GOT3 (cell line): ENCODE results near the gene ACAN.

ENCODE experiments used
- DNase-seq: peaks from one replicate; lab custom pipeline; 2025; ENCODE audit warnings: mixed read lengths; lab: John Stamatoyannopoulos, UW

ACAN gene

DNA sequence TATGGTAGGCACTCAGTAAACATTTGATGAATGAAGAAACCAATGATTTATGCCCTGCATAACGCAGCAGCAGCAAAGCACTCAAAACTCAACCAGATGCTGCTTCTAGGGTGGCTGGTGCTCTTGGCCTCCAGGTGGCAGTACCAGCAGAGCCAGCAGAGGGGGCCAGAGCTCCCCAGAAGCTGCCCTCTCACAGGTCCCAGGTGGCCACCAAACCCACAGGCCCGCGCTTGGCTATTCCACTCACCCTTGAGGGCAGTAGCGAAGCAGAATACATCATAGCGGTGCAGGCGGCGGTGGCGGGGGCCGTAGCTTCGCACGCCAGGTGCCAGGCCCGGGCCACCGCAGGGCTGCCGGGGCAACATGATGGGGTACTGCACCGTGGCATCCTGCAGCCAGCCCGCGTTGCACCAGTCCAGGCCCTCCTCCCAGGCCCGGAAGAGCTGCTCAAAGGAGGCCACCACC lies 75.5 kb downstream of the ACAN start:
- no peak for DNase-seq

DNA sequence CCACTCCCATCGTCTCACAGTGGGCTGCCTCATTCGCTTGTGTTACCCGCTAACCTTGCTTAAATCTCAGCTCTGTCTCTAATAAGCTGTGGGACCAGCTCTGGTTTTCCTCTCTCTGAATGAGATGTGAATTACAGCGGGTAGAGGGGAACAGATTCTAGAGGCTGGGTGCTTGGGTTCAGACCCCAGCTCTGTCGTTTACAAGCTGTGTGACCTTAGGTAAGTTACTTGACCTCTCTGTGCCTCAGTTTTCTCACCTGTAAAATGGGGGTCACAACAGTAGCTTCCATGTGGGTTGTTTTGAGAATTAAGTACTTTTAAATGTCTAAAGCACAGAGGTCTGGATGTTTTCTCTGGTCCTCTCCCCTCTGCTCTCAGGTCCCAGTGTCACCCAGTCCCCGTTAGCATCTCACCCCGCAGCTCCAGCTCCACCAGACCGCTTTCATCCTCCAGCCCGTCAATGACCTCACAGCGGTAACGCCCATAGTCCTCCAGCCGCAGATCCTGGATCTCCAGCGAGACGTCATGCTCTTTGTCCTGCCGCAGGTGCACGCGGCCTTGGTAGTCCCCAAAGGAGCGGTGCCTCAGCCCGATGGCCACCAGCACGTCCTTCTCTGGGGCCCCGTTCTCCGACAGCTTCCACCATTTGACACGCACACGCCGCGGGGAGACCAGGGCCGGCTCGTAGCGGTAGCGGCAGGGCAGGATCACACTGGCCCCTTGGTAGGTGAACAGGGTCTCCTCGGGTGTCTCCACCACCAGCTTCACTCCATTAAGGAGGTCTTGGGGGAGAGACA lies 77.9 kb downstream of the ACAN start:
- no peak for DNase-seq

DNA sequence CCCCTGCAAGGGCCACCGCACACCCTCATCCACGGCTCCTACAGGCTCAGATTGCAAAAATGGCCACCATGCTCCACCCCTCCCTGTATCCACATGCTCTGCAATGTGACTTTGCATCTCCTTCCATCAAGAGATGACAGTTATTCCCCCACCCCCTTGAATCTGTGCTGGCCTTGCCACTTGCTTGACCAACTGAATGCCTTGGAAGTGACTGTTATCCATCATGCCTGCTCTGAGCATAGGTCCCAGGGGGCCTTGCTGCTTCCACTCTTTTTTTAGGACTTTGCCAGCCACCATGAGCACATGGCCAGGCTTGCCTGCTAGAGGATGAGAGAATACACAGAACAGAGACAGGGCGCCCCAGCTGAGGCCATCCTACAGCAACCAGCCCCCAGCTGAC lies 78.5 kb downstream of the ACAN start:
- DNase-seq, result no peak

DNA sequence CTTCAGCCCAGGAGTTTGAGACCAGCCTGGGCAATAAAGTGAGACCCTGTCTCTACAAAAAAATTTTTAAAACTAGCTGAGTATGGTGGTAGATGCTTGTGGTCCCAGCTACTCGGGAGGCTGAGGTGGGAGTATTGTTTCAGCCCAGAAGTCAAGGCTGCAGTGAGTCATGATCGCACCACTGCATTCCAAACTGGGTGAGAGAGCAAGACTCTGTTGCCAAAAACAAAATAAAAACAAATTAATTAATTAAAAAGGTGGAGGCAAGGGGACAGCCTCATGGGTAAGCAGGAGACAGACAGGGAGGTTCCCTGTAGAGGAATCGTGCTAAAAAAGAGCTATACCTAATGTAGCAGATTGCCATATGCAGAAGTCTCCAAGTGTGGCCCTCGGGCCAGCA lies 79.5 kb downstream of the ACAN start:
- no peak for DNase-seq

DNA sequence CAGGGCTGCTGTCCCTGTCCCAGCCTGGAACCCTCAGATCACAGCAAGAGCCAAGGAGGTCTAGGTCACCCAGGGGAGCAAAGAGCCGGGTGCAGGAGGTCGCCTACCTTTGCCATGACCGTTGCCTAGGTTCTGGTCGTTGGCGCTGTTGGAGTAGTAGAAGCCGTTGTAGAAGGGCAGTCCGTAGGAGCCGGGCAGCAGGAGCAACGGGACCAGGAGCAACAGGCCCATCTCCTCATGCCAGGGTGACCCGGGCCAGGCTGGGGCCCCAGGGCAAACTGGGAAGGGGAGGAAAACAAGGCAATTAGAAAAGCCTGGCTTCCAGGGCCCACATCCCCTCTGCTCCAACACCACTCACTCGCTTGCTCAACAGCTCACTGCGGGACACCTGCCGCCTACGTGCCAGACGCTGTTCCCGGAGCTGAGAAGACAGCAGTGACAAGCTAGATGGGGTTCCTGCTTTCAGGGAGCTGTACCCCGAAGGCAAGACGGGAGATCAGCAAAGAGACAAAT lies 83.9 kb downstream of the ACAN start:
- no peak for DNase-seq

DNA sequence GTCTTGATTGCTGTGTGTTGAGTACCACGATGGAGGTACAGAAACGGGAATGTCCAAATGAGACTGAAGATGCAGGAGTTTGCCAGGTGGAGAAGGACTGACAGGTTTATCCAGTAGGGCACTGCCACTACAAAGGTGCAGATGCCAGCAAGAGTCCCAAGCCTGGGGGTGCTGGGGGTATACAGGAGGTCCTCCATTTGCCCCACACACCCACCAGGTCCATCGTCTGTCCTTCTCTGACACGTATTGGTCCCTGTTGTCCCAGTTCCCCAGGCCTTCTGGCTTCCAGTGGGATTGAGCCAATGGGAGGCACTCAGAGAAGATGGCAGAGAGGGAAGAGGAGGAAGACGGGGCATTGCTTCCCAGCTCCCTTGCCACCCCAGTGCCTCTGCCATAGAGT lies 85.5 kb downstream of the ACAN start:
- DNase-seq, result no peak

DNA sequence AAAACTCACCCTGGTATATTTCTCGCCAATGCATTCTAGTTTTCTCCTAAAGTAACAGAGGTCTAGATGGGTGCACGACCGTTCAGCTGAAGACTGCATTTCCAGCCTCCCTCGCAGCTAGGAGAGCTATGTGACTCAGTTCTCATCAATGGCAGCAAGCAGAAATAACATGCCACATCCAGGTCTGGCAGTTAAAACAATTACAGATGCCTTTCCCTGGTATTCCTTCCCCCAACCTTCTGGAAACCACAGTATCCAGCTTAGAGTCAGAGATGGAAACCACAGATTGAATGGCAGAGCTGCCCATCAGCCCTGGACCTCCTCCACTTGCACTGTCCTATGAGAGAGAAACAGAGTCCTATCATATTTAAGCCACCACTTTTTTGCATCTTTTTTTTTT lies 87.3 kb downstream of the ACAN start:
- DNase-seq, result no peak

DNA sequence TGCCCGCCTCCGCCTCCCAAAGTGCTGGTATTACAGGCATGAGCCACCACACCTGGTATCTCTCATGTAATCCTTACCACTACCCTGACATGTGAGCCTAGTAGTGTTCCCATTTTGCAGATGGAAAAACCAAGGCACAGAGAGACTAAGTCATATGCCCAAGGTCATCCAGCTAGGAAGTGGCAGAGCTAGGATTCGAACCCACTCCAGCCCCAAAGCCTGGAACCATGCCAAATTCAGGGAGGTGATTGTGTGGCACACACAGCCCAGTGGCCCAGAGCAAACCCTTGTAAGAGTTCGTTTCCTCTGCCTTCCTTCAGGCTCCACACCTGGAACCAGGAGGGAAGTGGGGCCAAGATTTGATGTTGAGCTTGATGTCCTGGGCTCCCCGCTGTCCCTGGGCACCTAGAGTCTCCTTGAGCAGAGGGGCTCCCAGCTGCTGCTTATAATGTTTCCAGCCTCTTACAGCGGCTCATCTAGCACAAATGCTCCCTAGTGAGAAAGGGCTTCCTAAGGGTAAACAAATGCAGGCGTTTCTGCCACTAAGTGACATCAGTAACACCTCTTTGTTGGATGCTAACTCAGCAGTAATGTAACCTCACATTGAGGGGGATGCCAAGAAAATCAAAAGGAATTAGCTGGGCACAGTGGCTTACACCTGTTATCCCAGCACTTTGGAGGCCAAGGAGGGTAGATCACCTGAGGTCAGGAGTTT lies 88.5 kb downstream of the ACAN start:
- no peak for DNase-seq

DNA sequence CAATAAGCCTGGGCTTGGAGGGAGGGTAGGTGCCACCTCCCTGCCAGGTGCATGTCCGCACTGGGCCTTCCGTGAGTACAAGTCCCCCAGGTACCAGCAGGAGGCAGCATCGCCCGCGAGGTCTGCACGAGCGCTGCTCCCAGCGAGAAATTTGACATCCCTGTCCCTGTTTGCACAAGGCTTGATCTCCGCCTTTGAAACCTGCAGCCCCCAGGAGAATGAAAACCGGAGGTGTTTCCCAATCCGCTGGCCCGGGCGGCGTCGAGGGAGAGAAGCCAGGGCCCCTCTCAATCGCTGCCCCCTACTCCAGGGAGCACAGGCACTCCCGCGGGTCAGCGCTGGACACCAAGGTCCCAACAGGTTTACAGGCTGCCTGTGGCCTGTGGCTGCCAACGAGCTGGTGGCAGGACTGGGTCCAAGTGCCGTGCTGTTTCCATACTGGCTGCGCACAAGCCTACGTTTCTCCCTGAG lies 91.1 kb downstream of the ACAN start:
- no peak for DNase-seq

DNA sequence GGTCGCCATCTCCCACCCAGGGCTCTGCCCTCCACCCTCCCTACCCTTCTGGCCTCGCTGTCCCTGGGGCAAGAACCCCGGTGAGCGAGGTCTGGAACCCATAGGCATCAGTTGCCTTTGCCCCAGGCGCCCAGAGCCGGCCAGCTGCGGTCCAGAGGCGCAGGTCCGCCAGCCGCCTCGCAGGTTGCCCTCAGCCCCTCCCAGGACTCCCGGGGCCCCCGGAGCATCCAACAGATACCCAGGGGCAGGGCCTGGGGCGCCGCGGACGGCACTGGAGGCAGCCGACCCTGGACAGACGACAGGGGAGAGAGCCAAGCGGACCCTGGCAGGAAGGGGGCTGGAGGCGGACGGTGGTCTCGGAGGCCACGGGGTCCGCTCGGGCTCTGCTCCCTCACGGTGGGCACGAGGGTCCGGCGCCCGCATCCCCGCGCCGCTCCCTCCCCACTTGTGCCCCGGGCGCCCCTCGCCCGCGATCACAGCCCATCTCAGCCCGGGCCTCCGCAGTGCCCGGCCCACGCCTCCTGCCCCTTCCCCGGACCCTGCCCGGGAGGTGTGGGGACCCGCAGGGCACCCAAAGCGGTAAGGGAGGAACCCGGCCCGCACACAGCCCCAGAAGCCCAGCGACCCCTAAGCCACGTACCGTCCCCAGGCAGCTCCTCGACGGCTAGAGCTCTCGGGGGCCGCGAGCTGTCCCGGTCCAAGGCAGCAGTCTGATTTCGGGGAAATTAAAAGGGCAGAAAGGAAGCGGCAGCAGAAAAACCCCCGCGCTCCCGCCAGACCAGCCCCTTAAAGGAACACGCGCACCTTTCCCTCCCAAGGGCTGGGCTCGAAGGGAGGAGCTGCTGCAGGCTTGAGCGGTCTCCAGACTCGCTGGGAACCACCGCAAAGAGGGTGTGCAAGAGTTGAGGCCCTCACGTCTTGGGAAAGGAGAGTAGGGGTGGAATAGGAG lies 91.9 kb downstream of the ACAN start, which contains the start of gene HAPLN3:
TSS of gene HAPLN3 (minus strand) at position 726 of the 949 bp plus-strand sequence. CDS start 8,246 bp downstream, outside the sequence.
- DNase-seq, result no peak

DNA sequence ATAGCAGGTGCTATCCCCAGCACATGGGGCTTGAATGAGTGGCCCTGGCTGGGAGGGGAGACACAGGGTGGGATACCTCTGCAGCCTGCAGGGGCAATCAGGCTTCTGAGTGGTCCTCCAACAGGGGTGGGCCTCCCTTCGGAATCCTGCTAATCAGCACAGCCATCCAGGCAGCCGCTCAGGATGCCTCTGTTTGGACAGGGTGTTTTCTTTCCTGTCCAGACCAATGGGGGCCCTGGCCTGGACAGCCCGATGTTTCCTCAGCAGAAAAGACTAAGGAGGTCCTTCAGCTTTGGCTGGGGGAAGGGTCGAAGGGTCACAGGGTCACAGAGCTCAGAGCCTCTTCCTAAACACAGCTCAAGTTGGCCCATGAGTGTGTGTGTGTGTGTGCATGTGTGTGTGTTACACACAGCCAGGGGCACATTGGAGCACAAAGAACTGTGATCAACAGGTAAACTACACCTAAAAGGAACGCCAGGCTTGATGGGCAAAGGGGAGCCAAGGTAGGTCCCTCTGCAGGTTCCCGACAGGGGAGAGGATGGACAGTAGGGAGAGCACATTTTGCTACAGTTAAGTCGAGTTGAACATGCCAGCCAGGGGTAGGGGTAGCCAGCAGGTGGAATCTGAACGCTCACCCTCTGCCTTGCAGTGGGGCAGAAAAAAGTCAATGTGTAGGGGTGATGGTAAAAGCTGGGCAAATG lies 93.2 kb downstream of the ACAN start:
- DNase-seq, result no peak

DNA sequence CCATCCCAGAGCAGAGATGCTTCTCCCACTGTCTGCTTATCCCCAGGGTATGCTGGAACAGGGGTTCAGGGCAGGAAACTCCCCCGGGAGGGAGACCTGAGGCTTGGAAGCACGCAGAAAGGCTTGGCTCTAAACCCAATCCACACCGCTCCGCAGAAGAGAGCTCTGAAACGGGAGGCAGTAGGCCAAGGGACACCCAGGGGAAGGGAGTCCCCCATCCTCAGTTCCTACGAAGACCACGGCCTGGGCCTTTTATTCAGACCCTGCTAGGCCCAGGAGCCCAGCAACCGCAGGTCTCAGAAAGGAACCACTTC lies 93.9 kb downstream of the ACAN start:
- DNase-seq, result no peak

DNA sequence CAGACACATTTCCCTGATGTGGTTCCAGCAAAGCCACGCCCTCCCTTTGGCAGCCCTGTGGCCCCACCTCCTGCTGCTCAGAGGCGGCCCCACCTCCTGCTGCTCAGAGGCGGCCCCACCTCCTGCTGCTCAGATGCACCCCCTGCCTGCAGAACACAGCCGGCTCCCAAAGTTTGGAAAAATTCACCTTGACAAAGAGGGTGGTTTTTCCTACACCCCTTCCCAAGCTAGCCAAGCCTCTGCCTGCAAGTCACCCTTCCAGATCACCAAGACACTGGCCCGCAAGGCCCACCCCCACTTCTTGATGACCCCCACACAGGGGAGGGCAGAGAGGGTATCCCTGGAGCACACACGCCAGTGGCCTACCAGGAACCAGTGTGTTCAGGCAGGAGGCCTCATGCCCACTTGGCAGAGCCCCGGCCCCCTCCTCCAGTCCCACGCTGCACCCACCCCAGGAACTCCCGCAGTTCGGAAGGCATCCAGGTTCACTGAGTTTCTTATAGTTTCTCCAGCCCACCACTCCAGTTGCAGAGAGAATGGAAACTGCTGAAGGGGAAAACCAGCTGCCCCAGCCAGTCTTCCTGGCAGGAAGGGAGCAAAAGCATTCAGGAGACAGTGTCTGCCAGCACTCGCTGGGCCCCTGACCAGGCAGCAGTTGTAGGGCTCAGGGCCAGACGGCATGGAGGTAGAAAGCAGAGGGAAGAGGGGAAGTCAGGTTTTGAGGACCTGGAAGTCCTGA lies 94.4 kb downstream of the ACAN start:
- DNase-seq, result peak; percentile 60

DNA sequence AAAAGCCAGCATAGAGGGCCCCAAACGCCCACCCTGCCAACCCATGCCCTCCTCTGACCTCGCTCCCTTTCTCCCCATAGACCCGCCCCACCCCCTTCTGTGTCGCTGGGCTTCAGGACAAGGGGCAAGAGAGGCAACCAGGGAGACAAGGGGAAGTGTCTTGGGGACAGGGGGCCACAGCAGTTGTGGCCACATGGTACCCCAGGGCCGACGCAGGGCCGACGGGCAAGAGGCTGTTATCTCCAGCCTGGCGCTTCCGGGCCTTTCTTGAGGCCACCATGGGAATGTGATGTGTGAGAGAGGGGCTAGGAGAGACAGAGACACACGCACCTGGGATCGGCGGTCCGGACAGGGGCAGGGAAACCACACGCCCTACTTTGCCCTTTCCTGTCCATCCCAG lies 95.5 kb downstream of the ACAN start:
- no peak for DNase-seq

DNA sequence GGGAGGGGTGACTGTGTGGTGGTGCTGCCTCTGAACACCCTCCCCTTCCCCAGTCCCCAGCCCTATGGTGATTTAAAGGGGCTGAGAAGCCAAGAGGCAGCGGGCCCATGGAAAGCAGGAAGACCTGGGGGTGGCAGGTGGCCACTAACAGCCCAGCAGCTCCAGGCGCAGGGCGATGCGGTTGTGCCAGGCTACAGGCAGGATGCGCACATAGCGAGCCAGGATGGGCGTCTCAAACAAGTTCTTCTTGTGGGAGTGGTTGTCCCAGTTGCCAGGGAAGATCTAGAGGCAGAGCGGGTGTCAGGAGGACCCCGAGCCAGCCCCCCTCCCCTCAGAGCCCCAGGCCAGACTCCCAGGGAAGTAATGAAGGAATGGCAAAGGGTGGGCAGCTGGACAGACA lies 96.0 kb downstream of the ACAN start:
- DNase-seq, result no peak

DNA sequence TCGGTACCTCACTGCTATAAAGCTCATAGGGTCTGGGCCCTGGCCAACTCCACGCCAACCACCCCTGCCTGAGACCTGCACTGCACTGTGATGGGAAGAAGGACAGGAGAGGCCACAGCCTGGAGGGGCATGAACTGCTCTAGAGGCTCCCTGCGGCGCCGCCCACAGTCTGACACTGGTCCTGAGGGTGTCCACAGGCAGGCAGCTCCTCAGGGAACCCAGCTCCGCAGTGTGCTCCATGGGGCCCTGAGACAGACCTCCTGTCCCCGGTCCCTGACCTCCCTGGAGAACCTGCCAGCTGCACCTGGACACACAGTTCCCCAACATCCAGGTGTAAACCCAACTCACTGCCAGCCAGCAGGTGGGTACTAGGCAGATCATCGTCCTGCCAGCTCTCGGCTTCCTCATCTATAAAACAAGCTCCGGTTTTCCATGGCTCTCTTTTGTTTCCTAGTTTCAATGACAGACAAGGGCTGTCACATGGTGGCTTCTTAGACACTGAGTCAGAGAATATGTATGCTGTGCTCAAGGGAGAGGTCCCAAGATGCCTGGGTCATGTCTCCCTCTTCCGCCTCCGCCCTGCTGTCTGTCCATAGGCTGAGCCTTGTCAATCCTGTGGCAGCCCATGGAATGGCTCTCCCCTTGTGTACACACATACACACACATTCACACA lies 97.2 kb downstream of the ACAN start:
- no peak for DNase-seq

DNA sequence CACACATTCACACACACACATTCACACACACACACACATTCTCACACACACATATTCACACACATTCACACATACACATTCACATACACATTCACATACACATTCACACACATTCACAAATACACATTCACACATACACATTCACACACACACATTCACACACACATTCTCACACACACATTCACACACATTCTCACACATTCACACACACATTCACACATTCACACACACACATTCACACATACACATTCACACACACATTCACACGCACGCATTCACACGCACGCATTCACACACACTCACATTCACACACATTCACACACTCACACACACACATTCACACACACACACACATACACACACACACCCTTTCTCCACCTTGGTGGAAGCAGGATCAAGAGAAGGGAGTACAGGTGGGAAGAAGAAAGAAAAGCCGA lies 97.8 kb downstream of the ACAN start:
- no peak for DNase-seq

DNA sequence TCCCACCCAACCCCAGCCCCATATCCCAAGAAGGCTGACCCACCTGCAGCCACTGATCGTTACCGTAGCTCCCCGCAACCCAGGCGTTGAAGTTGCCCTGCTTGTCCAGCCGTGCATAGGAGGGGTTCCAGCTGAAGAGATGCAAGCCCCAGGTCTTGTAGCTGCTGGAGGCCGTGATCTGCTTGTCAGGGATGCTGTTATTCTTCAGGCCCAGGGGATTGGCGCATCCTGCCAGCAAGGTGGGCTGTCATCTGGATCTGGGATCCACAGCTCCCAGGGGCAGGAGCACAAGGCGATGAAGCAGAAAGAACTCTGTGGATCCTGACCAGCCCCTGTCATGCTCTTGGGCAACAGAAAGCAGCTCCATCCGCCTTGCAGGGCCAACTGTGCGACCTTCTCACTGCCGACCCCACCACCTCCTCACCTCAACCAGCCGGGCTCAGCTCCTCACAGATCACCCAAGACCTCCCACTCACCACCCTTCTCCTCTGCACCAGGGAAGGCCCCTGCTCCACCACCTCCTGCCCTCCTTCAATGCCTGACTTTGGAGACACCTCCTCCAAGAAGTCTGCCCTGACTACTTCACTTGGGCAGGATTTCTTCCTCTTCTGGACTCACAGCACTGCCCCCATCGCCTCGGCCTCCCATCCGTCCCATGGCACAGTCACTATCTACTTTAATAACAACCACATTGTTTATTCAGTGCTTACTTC lies 98.4 kb downstream of the ACAN start:
- DNase-seq, result no peak

DNA sequence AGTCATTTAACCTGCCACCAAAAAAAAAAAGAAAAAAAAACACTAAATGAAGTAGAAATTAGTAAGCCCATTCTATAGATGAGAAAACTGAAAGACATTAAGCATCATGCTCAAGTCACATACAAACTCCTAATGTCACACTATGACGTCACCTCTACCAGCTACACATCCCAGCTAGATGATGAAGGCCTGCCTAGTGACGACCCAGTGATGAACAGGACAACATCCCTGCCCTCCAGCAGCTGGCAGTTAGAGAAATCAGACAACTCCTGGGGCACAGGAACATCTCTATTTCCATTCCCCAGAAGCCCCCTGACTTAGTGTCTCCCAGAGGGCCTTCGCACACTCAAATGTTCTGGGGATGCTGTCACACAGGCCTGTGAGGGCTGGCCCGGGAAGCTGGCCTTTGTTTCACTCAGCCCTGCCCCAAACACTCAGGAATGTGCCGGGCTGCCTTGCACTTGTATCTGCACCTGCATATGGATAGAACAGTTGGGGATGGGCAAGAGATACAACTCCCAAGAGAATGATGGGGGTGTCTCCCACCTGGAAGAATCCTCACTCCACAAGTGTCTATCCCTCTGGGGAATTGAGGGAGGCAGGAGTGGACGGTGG lies 99.1 kb downstream of the ACAN start:
- no peak for DNase-seq
